ENCODE data around the gene CHID1. TPM values are rescaled to one million over a fixed set of nuclear protein-coding genes. Genes with fewer than 3 reads are reported as not detected.

The CHID1 gene
- 10 to 100 TPM; 52.1 to 59.2 TPM for total RNA-seq
- 10 to 100 TPM; 46.9 to 82.3 TPM for polyA plus RNA-seq

GRCh38 chr11:910589-911030, at the start of gene CHID1:
Gene CHID1 (minus strand): TSS chr11:910810. CDS start chr11:904816, 5,994 bp downstream.
- peak within 1 kb of the TSS in 1 of 2 donors; percentile 84 for H3K4me3 ChIP-seq (ENCODE audit: low read length in 2 of 2)
- POLR2A ChIA-PET (ENCODE audit: partially characterized antibody): interaction anchor here (0.6 to 2.6 kb wide), 4 partner anchors 8 to 67 kb away, joined by 3 to 18 read pairs (median 6); partner anchors contain the start of genes AP2A2, POLR2L and TSPAN4
- intact Hi-C loops (cut with micrococcal nuclease): loop anchor here (1.0 kb wide), 1 partner anchor 15 kb away; the partner anchor contains the start of gene AP2A2

GRCh38 chr11:959608-960007, 49.0 kb upstream of the CHID1 start:
- Mint-ChIP-seq H3K36me3 (peaks cover 23 to 53% of the 10 kb centered on the region in 2 donors), H3K27me3 (no peaks in the 10 kb centered on the region), H3K4me1 (peaks cover 9 to 19% (median 11%) of the 10 kb centered on the region in 4 donors), H3K9me3 (no peaks in the 10 kb centered on the region), H3K27ac (peak overlapping the region in 1 of 7 donors; percentile 12), H3K4me3 (no peak overlapping the region)
- peaks cover 25% of the 10 kb centered on the region for H3K36me3 ChIP-seq (ENCODE audit: insufficient read depth, low read length)
- H3K4me3 ChIP-seq (ENCODE audit: low read length in 2 of 2): no peak overlapping the region
- POLR2A ChIA-PET (ENCODE audit: partially characterized antibody): no interaction called here
- no peak overlapping the region for H3K27ac ChIP-seq (ENCODE audit: low read depth, low read length)
- H3K27me3 ChIP-seq (ENCODE audit: insufficient read depth, low read length): no peaks in the 10 kb centered on the region
- H3K9me3 ChIP-seq (ENCODE audit: control insufficient read depth in 1 of 2, low read length in 2 of 2): no peaks in the 10 kb centered on the region
- no peak for DNase-seq
- CTCF ChIA-PET (ENCODE audit: partially characterized antibody): no interaction called here
- intact Hi-C loops (cut with micrococcal nuclease): no loop called here
- no peaks in the 10 kb centered on the region for H3K4me1 ChIP-seq (ENCODE audit: insufficient read depth, low read length)

More at GRCh38 chr11:910589-911030, at the start of gene CHID1:
- Histone ChIP-seq H3K27ac (ENCODE audit: low read depth, low read length) (peak within 1 kb of the TSS; percentile 56), H3K4me1 (ENCODE audit: insufficient read depth, low read length) (peaks cover 21% of the 10 kb centered on the region), H3K36me3 (ENCODE audit: insufficient read depth, low read length) (no peaks in the 10 kb centered on the region), H3K9me3 (ENCODE audit: control insufficient read depth in 1 of 2, low read length in 2 of 2) (no peaks in the 10 kb centered on the region), H3K27me3 (ENCODE audit: insufficient read depth, low read length) (no peaks in the 10 kb centered on the region)
- H3K27me3 Mint-ChIP-seq: no peaks in the 10 kb centered on the region
- peak within 1 kb of the TSS; percentile 89 to 95 (median 92) for H3K4me3 Mint-ChIP-seq
- peaks cover 0 to 1% (median 0%) of the 10 kb centered on the region in 8 donors for H3K9me3 Mint-ChIP-seq
- CTCF ChIA-PET (ENCODE audit: partially characterized antibody): interaction anchor here (0.8 to 1.4 kb wide), 3 partner anchors 11 to 14 kb away, joined by 3 to 7 read pairs (median 3); partner anchors contain the start of gene AP2A2
- H3K4me1 Mint-ChIP-seq: peaks cover 8 to 28% (median 14%) of the 10 kb centered on the region in 4 donors
- H3K27ac Mint-ChIP-seq: peak within 1 kb of the TSS; percentile 47 to 93 (median 84)
- peak; percentile 76 to 83 (median 79) for DNase-seq
- peaks cover 2 to 6% of the 10 kb centered on the region in 2 donors for H3K36me3 Mint-ChIP-seq

- Mint-ChIP-seq H3K4me3 (no peak overlapping the region), H3K9me3 (no peaks in the 10 kb centered on the region), H3K36me3 (peaks cover 18 to 48% of the 10 kb centered on the region in 2 donors), H3K27me3 (no peaks in the 10 kb centered on the region), H3K27ac (peak overlapping the region in 1 of 7 donors; percentile 37), H3K4me1 (peaks cover 14 to 24% (median 17%) of the 10 kb centered on the region in 4 donors)
- no peaks in the 10 kb centered on the region for H3K27me3 ChIP-seq (ENCODE audit: insufficient read depth, low read length)
- no peak overlapping the region for H3K4me3 ChIP-seq (ENCODE audit: low read length in 2 of 2)
- no peaks in the 10 kb centered on the region for H3K9me3 ChIP-seq (ENCODE audit: control insufficient read depth in 1 of 2, low read length in 2 of 2)
- CTCF ChIA-PET (ENCODE audit: partially characterized antibody): no interaction called here
- no peak overlapping the region for H3K27ac ChIP-seq (ENCODE audit: low read depth, low read length)
- H3K36me3 ChIP-seq (ENCODE audit: insufficient read depth, low read length): peaks cover 24% of the 10 kb centered on the region
- no peak for DNase-seq
- intact Hi-C loops (cut with micrococcal nuclease): no loop called here
- no peaks in the 10 kb centered on the region for H3K4me1 ChIP-seq (ENCODE audit: insufficient read depth, low read length)
- POLR2A ChIA-PET (ENCODE audit: partially characterized antibody): no interaction called here
These were observed 48.4 kb upstream of the CHID1 start for GRCh38 chr11:959027-959426.

GRCh38 chr11:958101-958500, 47.5 kb upstream of the CHID1 start:
- ChIA-PET POLR2A (ENCODE audit: partially characterized antibody) (no interaction called here), CTCF (ENCODE audit: partially characterized antibody) (no interaction called here)
- peak overlapping the region in 3 of 7 donors; percentile 25 to 70 (median 50) for H3K27ac Mint-ChIP-seq
- Histone ChIP-seq H3K36me3 (ENCODE audit: insufficient read depth, low read length) (peaks cover 14% of the 10 kb centered on the region), H3K4me3 (ENCODE audit: low read length in 2 of 2) (no peak overlapping the region), H3K9me3 (ENCODE audit: control insufficient read depth in 1 of 2, low read length in 2 of 2) (no peaks in the 10 kb centered on the region), H3K27me3 (ENCODE audit: insufficient read depth, low read length) (no peaks in the 10 kb centered on the region), H3K4me1 (ENCODE audit: insufficient read depth, low read length) (no peaks in the 10 kb centered on the region), H3K27ac (ENCODE audit: low read depth, low read length) (no peak overlapping the region)
- H3K4me3 Mint-ChIP-seq: no peak overlapping the region
- peaks cover 14 to 30% (median 18%) of the 10 kb centered on the region in 4 donors for H3K4me1 Mint-ChIP-seq
- no peak for DNase-seq
- no peaks in the 10 kb centered on the region for H3K27me3 Mint-ChIP-seq
- peaks cover 13 to 41% of the 10 kb centered on the region in 2 donors for H3K36me3 Mint-ChIP-seq
- intact Hi-C loops (cut with micrococcal nuclease): no loop called here
- no peaks in the 10 kb centered on the region for H3K9me3 Mint-ChIP-seq

- Mint-ChIP-seq H3K27ac (peak overlapping the region in 4 of 7 donors; percentile 18 to 70 (median 38)), H3K36me3 (peaks cover 13 to 39% of the 10 kb centered on the region in 2 donors), H3K9me3 (no peaks in the 10 kb centered on the region), H3K4me1 (peaks cover 14 to 36% (median 20%) of the 10 kb centered on the region in 4 donors), H3K27me3 (no peaks in the 10 kb centered on the region), H3K4me3 (no peak overlapping the region)
- no peak for DNase-seq
- H3K4me1 ChIP-seq (ENCODE audit: insufficient read depth, low read length): no peaks in the 10 kb centered on the region
- peaks cover 14% of the 10 kb centered on the region for H3K36me3 ChIP-seq (ENCODE audit: insufficient read depth, low read length)
- ChIA-PET POLR2A (ENCODE audit: partially characterized antibody) (no interaction called here), CTCF (ENCODE audit: partially characterized antibody) (no interaction called here)
- H3K27ac ChIP-seq (ENCODE audit: low read depth, low read length): no peak overlapping the region
- intact Hi-C loops (cut with micrococcal nuclease): no loop called here
- no peaks in the 10 kb centered on the region for H3K9me3 ChIP-seq (ENCODE audit: control insufficient read depth in 1 of 2, low read length in 2 of 2)
- no peak overlapping the region for H3K4me3 ChIP-seq (ENCODE audit: low read length in 2 of 2)
- H3K27me3 ChIP-seq (ENCODE audit: insufficient read depth, low read length): no peaks in the 10 kb centered on the region
These were observed 46.8 kb upstream of the CHID1 start for GRCh38 chr11:957212-957920.

GRCh38 chr11:955154-956063, 44.8 kb upstream of the CHID1 start:
- no peak overlapping the region for H3K4me3 Mint-ChIP-seq
- Histone ChIP-seq H3K27ac (ENCODE audit: low read depth, low read length) (no peak overlapping the region), H3K4me3 (ENCODE audit: low read length in 2 of 2) (no peak overlapping the region), H3K27me3 (ENCODE audit: insufficient read depth, low read length) (no peaks in the 10 kb centered on the region), H3K36me3 (ENCODE audit: insufficient read depth, low read length) (peaks cover 10% of the 10 kb centered on the region), H3K4me1 (ENCODE audit: insufficient read depth, low read length) (no peaks in the 10 kb centered on the region), H3K9me3 (ENCODE audit: control insufficient read depth in 1 of 2, low read length in 2 of 2) (no peaks in the 10 kb centered on the region)
- peaks cover 16 to 40% (median 22%) of the 10 kb centered on the region in 4 donors for H3K4me1 Mint-ChIP-seq
- H3K36me3 Mint-ChIP-seq: peaks cover 8 to 37% of the 10 kb centered on the region in 2 donors
- peak overlapping the region in 3 of 7 donors; percentile 18 to 74 (median 54) for H3K27ac Mint-ChIP-seq
- DNase-seq: no peak
- intact Hi-C loops (cut with micrococcal nuclease): no loop called here
- H3K9me3 Mint-ChIP-seq: no peaks in the 10 kb centered on the region
- POLR2A ChIA-PET (ENCODE audit: partially characterized antibody): no interaction called here
- no peaks in the 10 kb centered on the region for H3K27me3 Mint-ChIP-seq
- CTCF ChIA-PET (ENCODE audit: partially characterized antibody): no interaction called here
